Erythroblast (primary cell): ENCODE data around the gene LDLRAD2.

Experiments used
- DNase-seq, 2 experiments: peaks; one replicate each; lab custom pipeline; 2025; lab: John Stamatoyannopoulos, UW
- GATA1 ChIP-seq: IDR thresholded peaks from 2 replicates; pipeline ENCODE4 v1.6.1; 2011; ENCODE audit warnings: low read depth, mild to moderate bottlenecking, control low read depth, low read length, moderate library complexity
- POLR2A ChIP-seq: IDR thresholded peaks from 2 replicates; pipeline ENCODE4 v1.6.1; 2011; ENCODE audit warnings: mild to moderate bottlenecking, low read length

Gene LDLRAD2

DNA sequence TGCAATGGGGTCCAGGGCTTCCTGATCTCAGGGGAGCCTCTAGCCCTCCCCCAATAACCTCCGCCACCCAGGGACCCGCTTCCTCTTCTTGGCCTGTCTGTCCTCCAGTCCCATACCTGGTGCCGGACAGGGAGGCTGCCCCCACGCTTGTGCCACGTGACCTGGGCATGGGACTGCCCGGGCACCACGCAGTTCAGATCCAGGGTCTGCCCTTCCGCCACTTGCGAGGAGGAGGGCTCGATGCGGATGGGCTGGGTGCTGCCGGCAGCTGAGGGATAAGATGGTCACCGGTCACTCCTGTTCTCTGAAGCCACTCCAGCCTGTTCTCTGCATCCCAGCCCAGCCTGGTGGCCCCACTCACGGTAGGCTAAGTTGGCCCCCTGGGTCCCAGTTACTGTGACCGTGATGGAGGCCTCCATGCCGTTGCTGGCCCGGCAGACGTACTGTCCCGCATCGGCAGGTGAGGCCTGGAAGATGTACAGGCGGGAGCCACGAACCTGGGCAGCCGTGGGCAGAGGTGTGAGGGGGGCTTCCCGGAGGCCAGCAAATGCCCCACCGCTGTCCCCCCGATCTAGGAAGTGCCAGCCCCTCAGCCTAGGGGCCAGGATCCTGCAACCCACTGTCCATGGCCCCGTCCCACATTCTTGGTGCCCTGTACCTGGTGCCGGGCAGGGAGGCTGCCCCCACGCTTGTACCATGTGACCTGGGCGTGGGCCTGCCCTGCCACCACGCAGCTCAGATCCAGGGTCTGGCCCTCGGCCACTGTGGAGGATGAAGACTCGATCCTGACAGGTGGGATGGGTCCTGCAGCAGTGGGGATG is 39.6 kb downstream of the LDLRAD2 start:
- TF ChIP-seq POLR2A = no peak
- no peak for TF ChIP-seq GATA1
- DNase-seq = no peak

DNA sequence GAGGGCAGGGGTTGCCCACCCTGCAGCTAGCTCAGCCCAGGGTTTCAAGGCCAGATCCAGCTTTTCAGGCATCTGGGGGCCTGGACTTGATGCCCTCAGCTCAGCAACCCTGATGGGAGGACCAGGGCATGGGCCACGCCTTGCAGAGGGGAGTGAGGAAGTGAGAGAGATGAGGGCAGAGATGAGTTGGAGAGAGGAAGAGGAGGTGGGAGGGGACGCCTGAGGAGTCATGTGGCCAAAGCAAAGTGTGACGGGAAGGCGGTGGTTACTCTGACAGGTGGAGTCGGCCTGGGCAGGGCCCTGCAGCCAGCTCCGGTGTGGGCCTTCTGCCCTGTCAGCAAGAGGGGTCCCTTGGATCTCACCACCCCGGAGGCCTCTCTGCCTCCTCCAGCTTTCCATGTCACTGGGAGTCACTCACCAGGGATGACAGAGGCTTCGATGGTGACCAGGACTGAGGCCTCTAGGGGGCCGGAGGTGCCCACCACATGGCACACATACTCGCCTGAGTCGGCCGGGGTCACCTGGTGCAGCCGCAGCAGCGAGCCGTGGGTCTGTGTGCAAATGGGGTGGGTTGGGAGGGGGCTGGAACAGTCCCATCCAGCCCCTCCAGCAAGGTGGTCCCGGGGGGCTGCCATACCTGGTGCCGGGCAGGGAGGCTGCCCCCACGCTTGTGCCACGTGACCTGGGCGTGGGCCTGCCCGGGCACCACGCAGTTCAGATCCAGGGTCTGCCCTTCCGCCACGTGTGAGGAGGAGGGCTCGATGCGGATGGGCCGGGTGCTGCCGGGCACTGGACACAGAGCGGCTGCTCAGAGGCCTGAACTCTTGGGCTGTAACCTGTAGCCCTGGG is 40.4 kb downstream of the LDLRAD2 start:
- DNase-seq = no peak
- TF ChIP-seq GATA1 = no peak
- TF ChIP-seq POLR2A = no peak

DNA sequence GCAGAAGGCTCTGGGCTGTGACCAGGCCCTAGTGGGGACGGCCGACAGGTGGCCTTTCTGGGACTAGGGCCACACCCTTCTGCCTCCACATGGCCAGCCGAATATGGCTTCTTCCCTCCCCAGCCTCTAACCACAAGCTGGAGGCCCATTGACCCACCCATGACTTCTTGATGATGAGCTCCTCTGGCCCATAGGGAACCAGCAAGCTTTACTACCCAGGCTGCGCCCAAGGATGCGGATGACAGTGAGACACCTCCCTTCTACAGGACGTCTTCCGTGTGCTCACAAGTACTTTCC is 41.0 kb downstream of the LDLRAD2 start:
- DNase-seq = peak in 1 of 2 experiments; percentile 12
- TF ChIP-seq POLR2A = no peak
- TF ChIP-seq GATA1 = no peak

DNA sequence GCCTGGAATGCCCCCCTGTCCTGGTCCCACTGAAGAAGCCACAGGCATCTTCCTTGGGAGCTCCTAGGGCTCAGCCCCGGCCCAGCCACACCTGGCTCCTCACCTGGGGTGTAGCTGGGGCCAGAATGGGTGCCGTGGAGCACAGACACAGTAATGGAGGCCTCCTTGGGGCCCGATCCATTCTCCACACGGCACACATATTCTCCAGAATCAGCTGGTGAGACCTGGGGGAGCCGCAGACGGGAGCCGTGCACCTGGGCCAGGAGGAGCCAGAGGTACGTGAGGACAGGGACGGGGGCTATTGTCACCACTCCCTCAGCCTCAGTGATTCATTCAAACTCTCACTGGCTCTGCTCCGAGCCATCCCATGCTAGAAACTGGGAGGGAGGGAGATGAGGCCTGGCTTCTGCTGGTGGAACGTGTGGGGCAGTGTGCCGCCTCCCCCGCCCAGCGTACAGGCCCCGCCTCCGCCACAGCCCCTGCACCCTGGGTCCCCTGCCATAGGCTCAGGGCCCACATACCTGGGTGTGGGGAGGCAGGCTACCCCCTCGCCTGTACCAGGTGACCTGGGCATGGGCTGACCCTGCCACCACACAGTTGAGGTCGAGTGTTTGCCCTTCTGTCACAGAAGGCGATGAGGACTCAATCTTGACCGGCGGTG is 42.2 kb downstream of the LDLRAD2 start:
- no peak for DNase-seq
- TF ChIP-seq GATA1 (no peak), POLR2A (no peak)

DNA sequence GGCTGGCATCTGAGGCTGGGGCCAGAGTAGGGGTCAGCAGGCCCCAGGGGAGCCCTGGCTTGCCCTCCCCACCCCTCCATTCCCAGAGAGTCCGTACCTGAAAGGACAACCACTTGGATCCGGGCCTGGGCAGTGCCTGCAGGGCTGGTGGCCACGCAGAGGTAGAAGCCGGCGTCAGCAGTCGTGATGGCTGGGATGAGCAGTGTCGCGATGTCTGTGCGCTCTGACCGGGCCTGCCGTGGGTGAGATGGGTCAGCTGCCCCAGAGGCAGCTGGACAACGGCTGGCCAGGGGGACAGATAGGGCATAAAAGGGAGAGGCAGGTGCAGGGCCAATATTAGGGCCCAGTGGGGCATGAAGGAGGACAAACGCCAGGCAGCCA is 42.7 kb downstream of the LDLRAD2 start:
- TF ChIP-seq POLR2A (no peak), GATA1 (no peak)
- DNase-seq = no peak

DNA sequence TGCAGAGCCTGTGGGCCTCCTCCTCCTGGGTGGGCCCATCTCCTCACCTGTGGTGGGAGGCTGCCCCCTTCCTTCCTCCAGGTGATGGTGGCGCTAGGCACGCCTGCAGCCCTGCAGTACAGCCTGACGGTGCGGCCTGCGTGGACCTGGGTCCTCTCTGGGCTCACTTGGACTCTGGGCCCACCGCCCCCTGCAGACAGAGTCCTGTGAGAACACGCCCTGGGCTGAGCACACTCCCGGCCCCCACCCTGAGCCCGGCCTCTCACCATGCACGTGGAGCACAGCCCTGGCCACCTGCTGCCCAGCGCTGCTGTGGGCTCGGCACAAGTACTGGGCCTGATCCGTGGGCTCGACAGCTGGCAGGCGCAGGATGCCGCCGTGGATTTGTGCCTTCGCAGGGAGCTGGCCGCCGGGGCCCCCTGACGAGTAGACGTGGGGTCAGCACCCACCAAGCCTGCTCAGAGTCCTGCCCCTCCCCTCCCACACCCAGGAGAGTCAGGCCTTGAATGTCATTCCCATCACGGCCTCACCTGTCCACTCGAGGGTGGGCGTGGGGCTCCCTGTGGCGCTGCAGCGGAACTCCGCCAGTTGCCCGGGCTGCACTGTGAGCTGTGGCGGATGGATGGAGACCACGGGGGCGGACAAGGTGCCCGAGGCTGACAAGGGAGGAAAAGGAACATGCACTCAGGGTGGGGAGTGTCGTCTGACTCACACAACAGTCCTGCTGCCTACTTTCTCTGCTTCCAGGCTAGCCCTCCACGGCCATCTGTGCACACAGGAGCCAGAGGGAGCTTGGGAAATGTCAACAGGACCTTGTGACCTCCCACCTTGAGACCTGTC is 43.4 kb downstream of the LDLRAD2 start:
- no peak for DNase-seq
- TF ChIP-seq POLR2A (no peak), GATA1 (no peak)

DNA sequence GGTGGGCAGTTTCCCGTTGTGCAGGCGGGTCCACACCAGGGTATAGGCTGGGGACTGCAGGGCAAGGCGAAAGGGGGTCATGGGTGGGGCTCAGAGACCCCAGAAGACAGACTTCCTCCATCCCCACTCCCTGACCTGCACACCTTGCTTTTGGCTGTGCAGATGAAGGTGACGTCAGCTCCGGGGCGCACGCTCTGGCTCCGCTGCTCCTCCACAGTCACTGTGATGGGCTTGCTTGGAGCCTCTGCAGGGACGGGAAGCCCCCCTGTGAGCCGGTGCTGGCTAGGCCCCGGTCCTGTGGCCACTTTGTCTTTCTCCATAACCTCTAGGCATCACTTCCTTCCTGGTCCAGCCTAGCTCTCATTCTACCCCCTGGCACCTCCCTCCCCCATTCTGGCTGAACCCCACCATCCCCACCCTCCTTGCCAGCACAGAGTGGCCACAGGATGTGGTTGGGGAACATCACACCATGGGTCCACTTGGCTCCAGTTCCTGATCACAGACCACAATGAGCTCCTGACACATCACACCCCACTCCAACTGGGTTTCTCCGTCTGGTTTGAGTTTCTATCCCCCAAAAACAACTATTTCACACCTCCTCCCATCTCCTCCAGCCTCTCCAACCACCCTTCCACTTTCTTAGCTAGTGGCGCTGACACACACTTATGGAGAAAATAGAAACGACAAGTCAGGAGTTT is 45.2 kb downstream of the LDLRAD2 start:
- no peak for DNase-seq
- TF ChIP-seq GATA1 = no peak
- no peak for TF ChIP-seq POLR2A

DNA sequence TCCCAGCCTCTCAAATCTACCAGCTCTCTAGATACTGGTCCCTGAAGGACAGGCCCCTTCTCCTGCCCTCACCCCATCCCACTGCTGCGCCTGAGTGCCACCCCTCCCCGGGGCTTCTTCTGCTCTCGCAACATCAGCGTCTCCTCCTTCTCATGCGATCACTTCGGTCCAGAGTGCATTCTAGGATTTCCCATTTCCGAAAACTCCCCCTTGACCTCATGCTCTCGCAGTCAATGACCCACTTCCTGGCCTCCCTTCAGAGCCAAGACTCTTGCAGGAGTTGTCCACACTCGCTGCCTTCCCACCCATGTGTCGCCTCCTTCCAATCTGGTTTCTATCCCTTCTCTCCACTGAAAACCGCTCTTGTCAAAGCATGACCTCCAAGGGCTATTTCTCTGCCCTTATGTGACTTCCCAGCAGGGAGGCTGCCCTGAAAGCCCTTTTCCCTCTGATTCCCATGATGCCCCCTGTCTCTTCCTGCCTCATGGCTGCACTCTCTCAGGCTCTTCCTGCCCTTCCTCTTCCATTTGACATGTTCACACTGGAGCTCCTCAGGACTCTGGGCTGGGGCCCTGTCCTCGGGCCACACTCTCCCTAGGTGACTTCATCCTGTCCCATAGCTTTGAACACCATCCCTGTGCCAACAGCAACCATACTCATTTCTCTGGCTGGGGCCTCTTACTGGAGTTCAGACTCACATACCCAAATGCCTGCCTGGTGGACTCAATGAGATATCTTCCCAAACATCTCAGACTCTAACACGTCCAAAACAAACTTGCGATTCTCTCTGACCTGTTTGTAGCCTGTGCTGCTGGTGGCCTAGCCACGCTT is 46.0 kb downstream of the LDLRAD2 start:
- no peak for DNase-seq
- no peak for TF ChIP-seq POLR2A
- TF ChIP-seq GATA1 = no peak

DNA sequence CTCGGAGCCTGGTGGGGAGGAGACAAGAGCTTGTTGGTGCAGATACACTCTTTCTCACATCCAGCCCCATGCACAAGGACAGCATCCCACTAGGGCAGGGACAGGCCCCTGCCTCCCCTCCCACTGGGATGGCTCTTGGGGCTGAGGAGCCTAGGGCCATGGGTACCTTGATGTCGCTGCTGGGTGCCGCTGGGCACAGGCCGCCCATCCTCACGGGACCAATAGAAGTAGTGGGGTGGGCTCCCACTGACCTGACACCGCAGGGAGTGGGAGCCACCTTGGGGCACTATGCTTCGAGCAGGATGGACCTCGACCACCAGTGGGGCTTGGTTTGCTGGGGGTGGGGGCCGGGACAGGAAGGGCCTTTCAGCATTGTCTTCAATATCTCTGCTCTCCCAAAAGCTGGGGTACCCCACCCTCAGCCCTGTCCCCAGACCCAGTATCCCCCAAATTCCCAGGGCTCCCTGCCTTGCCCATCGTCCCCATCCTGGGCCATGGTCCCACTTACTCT is 47.7 kb downstream of the LDLRAD2 start:
- TF ChIP-seq POLR2A (no peak), GATA1 (no peak)

DNA sequence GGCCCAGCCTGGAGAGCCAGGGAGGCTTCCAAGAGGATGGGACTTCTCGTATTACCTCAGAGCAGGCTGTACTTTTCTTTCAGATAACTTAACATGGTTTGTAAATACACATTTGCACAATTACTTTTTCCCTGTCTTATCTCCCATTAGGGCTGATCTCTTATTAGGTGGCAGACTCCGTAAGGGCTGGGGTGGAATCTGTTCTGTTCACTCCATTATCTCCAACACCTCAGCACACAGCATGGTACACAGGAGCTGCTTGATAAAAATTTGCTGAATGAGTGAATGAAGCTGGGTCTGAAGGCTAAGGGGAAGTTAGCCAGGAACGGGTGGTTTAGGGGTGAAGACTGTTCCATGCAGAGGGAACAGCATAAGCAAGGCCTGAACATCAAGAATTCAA is 48.9 kb downstream of the LDLRAD2 start:
- no peak for TF ChIP-seq POLR2A
- DNase-seq = peak in 1 of 2 experiments; percentile 29

More for the DNA sequence above, 47.7 kb downstream of the LDLRAD2 start:
- no peak for DNase-seq

DNA sequence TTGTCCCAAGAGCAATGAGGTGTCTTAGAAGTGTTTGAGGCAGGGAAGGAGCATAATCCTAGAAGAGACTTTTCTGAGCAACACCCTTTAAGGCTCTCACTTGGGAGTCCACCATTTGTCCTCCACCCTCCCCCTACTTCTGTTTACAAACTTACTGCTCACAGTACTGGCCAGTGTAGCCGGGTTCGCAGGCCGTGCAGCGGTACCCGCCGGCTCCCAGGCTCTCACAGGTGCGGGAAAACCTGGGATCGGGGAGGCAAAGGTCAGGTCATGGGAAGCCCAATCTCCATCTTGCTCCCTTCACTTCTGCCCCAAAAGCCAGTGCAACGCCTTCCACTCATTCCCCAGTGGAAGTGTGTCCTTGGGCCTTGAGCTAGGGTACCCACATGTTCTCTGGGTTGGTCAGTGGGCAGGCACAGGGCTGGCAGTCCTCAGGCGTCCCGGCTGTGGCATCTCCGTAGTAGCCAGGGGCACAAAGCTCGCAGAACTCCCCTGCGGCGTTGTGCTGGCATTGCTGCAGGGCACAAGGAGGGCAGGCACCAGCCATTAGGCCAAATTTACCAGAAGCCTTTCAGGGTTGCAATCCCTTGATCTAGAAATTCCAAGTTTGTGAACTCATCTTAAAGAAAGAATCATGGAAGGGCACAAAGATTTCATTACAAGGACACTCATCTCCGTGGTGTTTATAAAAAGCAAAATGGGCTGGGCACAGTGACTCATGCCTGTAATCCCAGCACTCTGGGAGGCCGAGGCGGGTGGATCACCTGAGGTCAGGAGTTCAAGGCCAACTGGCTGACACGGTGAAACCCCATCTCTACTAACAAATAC is 49.8 kb downstream of the LDLRAD2 start:
- TF ChIP-seq POLR2A = no peak
- TF ChIP-seq GATA1 = no peak
- DNase-seq = no peak

DNA sequence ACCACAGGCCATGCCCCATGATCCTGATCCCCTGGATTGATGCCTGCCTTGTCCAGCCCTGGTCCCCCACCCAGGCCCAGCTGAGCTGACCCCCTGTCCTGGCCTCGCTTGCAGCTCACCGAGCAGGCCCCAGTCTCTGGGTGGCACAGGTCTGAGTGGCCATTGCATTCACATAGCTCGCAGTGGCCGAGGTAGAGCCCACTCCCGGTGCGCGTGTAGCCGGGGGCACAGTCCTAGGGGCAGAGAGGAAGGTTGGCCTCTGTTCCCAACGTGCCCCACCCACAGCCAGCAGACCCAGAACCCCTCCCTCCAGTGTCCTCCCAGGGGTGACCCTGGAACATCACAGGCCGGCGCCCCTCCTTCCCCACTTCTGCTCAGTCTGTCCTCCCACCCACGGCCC is 51.9 kb downstream of the LDLRAD2 start:
- TF ChIP-seq GATA1 (no peak), POLR2A (no peak)
- no peak for DNase-seq
